GM18508 (cell line): ENCODE results near the gene BCKDHA.
"Not testable (repeated sequence)": the region's sequence is repeated elsewhere in the genome, so short reads cannot be mapped to it uniquely, and the experiment has no call there.

Experiments used
- ATAC-seq: cut with Tn5 transposase; IDR thresholded peaks from one replicate; pipeline ENCODE4 v1.9.1; 2021; ENCODE audit warnings: moderate number of reproducible peaks; ENCODE audit not compliant: insufficient read depth, unreplicated experiment

BCKDHA gene

DNA sequence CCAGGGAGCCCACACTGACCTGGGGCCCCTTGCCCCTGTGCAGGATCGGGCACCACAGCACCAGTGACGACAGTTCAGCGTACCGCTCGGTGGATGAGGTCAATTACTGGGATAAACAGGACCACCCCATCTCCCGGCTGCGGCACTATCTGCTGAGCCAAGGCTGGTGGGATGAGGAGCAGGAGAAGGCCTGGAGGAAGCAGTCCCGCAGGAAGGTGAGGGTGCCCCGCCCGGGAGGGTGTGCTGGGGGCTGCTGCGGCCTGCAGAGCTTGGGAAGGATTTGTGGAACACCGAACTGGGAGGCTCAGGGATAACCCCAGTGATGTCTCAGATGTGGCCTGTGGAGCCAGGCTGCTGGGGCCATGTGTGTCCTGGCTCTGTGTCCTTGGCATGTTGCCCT lies 25.3 kb downstream of the BCKDHA start:
- no peak for ATAC-seq

DNA sequence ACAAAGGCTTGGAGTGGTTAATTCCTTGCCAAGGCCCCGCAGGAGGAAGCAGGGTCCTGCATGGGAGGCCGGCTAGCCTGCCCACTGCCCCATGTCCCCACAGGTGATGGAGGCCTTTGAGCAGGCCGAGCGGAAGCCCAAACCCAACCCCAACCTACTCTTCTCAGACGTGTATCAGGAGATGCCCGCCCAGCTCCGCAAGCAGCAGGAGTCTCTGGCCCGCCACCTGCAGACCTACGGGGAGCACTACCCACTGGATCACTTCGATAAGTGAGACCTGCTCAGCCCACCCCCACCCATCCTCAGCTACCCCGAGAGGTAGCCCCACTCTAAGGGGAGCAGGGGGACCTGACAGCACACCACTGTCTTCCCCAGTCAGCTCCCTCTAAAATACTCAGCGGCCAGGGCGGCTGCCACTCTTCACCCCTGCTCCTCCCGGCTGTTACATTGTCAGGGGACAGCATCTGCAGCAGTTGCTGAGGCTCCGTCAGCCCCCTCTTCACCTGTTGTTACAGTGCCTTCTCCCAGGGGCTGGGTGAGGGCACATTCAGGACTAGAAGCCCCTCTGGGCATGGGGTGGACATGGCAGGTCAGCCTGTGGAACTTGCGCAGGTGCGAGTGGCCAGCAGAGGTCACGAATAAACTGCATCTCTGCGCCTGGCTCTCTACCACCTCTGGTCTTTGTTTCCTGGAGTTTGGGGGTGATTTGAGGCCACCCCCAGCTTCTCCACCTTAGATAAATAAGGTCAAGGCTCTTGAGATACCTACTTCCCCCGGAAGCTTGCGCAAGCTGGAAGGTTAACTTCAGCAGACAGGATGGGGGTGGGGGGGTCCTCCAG lies 26.9 kb downstream of the BCKDHA start:
- ATAC-seq, result no peak

DNA sequence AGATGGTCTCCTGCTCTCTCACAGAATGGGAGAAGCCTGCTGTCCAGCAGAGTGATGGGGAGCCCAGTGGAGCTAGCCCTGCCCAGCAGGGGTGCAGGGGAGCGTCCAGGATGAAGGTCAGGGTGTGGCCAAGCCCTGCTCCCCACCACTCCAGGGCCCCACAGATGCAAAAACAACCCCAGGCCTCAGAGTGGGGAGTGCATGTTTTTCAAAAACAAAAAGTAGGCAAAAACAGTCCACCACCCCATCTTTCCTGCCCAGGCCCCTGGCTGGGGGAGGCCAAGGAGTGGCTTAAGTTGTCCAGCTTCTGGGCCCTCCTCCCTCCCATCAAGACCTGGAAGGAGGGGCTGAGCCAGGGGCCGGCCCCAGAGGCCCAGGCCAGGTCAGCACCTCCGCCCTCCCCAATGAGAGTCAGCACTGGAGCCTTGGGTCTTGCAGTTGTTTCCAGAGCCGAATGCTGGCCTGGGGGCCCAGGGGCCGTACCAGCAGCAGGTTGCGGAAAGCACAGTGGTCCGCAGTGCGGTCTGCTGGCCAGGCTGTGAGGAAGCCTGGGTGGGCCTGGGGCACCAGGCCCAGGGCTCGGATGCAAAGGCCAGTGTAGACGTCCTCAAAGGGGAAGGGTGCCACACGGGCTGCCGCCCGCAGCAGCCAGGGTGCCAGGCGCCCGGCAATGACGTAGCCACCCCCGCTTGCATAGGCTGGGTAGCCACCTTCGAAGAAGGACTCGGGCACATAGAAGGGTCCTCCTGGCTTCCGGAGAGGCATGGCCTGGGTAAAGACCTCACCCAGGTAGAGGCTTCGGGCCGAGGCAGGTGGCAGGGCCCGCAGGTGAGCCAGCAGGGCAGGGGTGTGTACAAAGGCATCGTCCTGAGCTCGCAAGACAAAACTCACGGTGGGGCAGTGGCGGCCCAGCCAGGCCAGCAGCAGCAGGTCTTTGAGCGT lies 27.8 kb downstream of the BCKDHA start:
- no peak for ATAC-seq

DNA sequence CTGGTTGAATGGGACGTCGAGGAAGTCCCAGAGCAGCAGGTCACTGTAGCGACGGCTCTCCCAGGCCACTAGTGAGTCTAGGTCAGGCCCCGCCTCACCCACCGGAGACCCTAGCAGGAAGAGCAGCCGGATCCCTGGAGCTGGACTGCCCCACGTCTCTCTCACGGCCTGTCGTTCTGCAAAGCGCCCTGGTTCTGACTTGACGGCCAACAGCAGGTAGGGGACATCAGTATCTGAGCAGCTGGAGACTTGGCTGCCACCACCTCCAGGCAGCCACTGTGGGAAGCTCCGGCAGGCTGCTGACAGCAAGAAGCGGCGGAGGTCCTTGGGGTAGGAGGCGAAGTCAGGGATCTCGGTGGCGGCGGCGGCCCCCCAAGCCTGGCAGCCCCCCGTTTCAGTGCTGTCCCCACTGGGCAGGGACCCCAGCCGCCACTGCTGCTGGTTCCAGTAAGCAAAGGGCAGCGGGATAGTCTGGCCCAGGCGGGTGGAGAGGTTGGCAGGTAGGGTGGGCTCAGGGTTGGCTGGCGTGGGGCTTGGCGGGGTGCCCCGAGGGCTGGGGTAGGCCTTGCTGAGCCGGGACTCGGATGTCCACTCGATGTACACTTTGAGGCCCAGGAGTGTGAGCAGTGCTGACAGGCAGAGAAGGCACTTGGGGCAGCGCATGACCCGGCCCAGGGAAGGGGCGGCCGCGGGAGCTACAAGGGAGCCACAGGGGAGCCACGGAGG lies 28.7 kb downstream of the BCKDHA start:
- ATAC-seq, result no peak

DNA sequence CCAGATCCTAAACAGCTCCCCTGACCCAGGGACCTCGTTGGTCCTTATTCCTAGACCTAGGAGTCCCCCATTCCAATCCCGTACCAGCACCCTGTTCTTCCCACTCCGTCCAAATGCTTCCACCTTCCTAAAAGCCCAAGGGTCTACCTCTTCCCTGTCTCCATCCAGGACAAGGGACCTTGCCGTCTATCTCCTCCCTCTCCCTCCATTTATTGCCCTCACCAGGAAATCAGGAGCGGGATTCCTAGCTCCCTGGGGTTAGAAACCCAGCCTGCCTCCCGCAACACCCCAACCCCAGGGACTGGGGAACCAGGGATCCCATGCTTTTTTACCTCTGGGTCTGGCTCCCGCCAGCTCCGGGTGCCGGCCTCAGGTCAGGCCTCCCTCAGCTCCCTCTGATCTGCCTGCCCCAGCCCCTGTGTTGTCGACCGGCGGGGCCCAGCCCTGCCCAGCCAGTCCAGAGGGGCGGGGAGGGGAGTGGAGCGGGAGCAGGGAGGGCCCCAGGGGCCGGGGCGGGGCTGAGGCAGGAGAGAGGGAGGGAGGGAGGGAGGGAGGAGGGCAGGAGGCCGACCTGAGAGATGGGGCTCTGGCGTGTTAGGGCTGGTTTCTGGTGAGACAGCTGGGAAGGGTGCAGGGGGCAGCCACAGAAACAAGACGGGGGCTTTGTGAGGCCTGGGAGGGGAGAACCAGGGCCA lies 29.5 kb downstream of the BCKDHA start, which contains the start of gene B3GNT8:
Gene B3GNT8, minus strand, starts transcription at position 423 of the 695 bp plus-strand sequence. CDS start 596 bp downstream, outside the sequence.
- ATAC-seq, result no peak

DNA sequence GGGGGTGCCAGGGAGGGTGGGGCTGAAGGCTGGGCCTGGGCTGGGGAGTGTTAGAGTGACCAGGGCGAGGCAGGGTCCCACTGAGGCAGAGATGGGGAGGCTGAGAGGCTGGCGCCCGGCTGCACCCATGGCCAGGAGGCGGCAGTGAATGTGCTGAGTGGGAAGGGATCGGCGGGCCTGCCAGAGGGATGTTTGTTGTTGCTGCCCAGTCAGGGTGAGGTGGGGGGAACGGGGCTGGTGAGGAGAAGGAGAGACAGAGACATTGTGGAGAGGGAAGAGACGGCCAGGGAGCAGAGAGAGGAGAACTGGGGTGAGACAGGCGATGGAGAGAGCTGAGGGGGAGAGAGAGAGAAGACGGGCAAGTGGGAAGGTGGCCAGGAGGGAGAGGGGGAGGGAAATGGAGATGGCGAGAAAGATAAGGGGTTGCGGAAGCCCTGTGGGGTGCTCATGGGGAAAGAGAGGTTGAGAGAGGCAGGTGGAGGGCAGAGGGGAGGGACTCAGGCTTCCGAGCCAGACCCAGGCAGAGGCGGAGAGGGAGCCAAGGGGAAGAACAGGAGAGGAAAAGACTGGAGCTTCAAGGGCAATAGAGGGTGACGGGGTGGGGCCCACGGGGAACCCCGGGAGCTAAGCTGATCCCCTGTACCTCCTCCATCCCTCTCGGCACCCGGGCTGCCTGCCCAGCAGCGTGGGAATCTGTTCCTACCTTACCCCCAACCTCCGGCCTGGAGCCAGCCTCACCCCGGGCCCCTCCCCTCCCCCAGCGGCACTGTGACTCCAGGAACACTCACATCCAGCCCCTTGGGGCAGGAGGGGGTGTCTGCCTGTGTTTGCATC lies 30.2 kb downstream of the BCKDHA start:
- ATAC-seq, result no peak

DNA sequence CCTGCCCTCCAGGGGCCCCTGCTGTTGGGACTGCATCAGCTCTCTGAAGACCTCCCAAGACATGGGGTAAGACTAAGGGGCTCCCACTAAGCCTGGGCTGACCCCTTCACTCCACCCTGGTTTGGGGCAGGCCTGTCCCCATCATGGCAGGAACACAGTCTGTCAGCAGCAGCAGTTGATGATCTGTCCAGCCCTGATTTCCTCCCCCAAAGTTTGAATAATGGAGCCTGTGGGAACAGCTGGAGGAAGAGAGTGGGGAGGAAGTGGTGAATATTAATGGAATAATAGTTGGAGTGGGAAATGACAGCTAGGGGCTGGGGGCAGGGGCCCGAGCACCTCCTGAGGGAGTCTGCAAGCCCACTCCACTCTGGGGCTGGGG lies 30.9 kb downstream of the BCKDHA start:
- no peak for ATAC-seq

DNA sequence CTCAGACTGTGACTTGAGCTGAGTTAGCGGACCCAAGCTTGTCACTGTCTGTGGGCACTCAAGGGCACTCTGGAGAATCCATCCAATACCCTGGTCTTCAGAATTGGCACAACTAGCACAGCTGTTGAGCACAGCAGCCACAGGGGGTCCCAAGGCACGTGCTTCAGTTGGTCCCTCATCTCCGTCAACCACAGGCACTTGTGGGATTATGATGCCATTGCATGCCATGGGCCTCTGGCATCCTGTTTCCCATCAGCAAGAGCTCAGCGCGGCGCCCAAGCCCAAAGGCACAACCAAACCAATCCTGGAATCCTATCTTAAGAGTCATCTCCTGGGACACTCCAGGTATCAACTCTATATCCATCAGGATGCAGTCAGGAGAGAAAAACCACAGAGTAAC lies 33.3 kb downstream of the BCKDHA start:
- no peak for ATAC-seq

DNA sequence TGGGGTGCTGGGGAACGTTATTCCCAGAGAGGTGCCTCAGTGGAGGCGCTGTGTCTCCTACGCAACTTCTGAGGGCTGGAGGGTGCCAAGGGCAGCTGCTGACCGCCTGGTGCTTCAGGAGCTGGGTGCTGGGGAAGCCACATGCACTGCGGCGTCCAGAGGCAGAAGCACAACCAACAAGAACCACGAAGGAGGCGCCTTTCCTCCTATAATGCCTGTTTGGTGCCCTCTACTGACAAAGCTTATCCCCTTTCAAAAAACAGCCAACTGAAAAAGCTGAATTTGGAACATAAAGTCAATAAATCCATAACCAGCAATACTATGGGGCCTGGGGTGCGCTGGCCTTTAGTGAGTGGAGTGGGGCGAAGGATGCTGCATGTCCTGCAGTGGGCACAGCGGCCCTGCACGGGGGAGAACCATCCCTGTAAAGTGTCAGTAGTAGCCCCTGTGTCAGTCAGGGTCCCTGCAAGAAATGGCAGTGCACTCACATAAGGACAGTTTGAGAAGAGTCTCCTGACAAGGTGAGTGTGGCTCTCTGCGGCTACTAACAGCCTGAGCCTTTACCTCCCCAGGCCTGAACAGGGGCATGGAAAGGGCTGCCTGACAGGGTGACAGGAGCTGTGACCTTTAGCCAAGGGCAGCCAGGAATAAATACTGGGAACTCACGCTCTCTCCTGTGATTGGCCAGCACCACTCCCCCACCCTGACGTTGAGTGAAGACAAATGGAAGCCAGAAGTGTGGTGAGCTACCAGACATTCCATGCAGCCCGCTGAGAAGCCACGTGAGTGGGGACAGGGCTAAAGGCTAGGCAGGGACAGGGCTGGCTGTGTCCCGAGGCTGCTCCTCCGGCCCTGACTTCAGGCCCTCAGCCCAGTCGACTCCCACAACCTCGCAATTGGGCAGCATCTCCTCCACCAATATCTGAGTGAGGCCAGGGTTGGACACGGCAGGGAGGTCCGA lies 34.1 kb downstream of the BCKDHA start:
- ATAC-seq, result no peak

DNA sequence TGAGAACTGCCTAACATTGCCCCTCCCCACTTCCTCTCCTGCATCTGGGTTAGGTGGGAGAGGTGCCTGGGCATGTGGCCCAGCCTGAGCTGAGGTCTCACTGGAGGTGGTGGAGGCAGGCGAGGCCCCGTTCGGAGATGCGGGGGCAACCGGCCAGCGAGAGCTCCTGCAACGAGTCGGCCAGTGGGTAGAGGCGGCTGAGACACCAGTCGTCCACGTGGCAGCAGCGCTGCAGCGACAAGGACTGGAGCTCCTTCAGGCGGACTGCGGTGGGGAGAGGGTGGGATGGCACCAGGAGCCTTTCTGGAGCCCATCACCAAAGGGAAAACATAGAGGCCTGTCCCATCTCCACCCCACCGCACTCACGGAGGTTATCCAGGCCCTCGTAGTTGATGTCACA lies 35.6 kb downstream of the BCKDHA start:
- ATAC-seq, result no peak

DNA sequence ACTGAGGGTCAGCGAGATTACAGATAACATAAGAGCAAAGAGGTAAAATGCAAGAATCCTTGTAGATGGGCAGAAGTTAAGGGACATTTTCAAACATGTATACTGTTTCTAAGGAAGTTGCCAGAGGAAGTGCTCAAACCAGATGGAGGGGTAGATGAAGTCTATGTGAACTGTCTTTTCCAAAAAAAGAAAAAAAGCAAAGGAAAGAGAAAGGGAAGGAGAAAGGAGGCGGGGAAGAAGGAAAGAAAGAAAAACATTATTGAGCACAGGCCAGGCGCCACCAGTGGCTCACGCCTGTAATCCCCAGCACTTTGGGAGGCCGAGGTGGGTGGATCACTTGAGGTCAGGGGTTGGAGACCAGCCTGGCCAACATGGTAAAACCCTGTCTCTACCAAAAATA lies 36.8 kb downstream of the BCKDHA start:
- ATAC-seq, result no peak

DNA sequence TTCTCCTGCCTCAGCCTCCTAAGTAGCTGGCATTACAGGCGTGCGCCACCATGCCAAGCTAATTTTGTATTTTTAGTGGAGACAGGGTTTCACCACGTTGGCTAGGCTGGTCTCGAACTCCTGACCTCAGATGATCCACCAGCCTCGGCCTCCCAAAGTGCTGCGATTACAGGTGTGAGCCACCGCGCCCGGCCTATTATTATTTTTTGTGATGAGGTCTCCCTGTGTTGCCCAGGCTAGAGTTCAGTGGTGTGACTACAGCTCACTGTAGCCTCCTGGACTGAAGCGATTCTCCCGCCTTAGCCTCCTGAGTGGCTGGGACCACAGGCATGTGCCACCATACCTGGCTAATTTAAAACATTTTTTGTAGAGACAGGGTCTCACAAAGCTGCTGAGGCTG lies 37.8 kb downstream of the BCKDHA start:
- ATAC-seq, result not testable (repeated sequence)

DNA sequence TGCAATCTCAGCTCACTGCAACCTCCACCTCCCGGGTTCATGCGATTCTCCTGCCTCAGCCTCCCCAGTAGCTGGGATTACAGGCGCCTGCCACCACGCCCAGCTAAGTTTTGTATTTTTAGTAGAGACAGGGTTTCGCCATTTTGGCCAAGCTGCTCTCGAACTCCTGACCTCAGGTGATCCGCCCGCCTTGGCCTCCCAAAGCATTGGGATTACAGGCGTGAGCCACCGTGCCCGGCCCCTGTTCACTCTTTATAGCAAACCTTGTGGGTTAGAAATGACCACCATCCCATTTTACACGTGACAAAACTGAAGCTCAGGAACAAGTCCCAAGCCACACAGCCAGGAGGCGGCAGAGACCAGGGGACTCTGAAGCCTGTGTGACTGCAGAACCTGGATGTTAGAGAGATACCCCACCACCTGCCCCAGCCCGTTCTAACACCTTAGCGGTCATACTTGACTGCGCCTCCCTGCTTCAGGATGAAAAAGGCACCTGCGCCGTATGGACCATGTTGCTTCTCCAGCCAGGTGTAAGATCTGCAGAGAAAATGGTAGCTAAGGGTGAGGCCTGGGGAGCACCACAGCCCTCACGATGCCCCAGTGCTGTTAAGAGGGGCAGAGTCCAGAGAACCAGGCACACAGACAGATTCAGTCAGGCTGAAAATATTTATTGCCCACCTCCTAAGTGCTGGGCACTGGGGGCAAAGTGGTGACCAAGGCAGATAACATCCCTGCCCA lies 38.5 kb downstream of the BCKDHA start:
- no peak for ATAC-seq

DNA sequence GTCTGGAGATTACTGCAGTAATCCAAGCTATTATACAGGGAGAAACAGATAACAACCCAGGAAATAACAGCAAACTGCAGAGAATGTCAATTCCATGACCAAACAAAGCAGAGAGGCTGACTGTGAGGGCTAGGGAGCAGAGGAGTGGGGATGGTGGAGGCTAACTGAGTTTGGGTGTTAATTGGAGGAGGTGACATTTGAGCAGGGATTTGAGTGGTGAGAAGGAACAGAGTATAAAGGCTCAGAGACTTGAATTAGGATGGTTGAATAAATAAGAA lies 39.0 kb downstream of the BCKDHA start:
- ATAC-seq, result no peak

DNA sequence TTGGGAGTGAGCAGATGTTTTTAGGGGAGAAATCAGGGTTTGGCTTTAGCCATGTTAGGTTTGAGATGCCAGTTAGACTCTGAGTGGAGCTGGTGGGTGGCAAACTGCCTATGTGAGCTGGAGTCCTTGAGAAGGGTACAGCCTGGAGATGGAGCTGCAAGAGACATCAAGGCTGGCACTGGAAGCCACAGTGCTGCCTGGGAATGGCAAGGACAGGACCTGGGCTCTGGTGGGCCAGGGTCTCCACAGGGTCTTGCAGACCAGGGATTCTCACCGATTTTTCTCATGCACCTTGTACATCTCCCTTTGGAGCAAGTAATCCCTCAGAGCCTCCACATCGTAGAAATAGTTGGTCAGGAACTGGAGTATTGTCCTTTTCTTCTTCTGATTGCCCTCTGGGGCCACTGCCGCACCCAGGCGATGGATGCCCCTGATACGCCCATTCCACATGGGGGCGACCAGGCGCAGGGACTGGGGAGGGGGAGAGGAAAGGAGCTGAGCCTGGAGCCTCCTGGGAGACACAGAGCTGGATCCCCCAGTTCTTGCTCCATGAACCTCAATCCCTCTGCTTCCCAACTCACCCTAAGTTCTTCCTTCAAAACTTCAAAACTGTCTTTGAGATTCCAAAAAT lies 40.4 kb downstream of the BCKDHA start:
- ATAC-seq, result no peak

DNA sequence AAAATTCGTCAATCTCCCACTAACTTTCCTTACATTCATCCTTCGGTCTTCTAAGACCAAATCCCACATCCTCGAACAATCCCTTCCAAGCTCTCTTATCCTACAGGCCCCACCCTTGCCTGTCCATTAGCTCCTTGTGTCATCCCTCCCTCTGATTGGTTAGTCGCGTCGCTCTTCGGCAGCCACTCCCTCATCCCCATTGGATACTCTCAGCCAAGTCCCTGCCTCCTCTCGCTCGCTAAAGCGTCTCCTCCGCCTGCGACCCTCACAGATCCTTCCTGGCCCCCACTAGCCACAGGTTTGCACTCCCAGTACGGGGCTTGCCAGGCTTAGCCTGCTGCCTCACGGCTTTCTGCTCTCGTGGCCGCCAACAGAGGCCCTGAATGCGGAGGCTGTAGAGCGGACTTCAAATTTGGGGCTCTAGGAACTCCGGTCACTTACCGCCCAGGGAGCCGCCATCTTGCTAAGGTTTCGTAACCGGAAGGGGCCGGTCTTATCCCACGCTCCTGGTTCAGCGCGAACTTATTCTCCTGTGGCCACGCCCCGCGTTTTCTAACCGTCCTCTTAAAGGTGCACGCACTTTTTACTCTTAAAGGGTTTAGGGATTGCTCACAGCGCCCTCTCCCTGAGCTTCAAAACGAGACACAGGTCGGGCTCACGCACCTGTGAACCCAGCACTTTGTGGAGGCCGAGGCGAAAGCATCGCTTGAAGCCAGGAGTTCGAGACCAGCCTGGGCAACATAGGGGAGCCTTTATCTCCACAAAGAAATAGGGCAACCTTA lies 42.0 kb downstream of the BCKDHA start, which contains the start of gene DMAC2:
Gene DMAC2, minus strand, starts transcription at position 472 of the 782 bp plus-strand sequence. Its CDS starts 13 bp downstream, at position 459.
- ATAC-seq, result peak; percentile 64
